Measurements from ENCODE around the gene HLA-DMB.

DNA sequence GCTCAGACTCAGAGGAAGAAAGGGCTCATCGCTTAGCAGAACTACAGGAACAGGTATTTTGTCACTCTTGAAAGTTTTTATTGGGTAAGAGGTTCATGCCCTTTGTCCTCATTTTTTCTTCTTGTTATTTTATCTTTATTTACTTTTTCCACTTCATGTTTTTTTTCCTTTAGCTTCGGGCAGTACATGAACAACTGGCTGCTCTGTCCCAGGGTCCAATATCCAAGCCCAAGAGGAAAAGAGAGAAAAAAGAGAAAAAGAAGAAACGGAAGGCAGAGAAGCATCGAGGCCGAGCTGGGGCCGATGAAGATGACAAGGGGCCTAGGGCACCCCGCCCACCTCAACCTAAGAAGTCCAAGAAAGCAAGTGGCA, 37.1 kb upstream of the HLA-DMB start:
- TF ChIP-seq, protein P1, sequence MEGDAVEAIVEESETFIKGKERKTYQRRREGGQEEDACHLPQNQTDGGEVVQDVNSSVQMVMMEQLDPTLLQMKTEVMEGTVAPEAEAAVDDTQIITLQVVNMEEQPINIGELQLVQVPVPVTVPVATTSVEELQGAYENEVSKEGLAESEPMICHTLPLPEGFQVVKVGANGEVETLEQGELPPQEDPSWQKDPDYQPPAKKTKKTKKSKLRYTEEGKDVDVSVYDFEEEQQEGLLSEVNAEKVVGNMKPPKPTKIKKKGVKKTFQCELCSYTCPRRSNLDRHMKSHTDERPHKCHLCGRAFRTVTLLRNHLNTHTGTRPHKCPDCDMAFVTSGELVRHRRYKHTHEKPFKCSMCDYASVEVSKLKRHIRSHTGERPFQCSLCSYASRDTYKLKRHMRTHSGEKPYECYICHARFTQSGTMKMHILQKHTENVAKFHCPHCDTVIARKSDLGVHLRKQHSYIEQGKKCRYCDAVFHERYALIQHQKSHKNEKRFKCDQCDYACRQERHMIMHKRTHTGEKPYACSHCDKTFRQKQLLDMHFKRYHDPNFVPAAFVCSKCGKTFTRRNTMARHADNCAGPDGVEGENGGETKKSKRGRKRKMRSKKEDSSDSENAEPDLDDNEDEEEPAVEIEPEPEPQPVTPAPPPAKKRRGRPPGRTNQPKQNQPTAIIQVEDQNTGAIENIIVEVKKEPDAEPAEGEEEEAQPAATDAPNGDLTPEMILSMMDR (IDR thresholded peaks at IDR 0.05): no peak
- no peak for TF ChIP-seq POLR2A (IDR thresholded peaks at IDR 0.05)
- no peak for TF ChIP-seq POLR2AphosphoS5 (IDR thresholded peaks at IDR 0.05)

Data from transverse colon (tissue), 4 donors.